HEK293 (cell line): ENCODE results near the gene SRSF4.

Source experiments
- BCL11A ChIP-seq: fragments of 450-650 bp; formaldehyde crosslinking; IDR thresholded peaks from 2 replicates; pipeline ENCODE4 v1.5.1; 2016; ENCODE audit warnings: low read depth, missing biosample characterization, missing genetic modification characterization
- EGR2 ChIP-seq: fragments of 450-650 bp; formaldehyde crosslinking; IDR thresholded peaks from 2 replicates; pipeline ENCODE4 v1.5.1; 2016; ENCODE audit warnings: low read depth, missing biosample characterization, missing genetic modification characterization
- GFI1B ChIP-seq: fragments of 450-650 bp; formaldehyde crosslinking; IDR thresholded peaks from 2 replicates; pipeline ENCODE4 v1.5.1; 2016; ENCODE audit warnings: missing biosample characterization, missing genetic modification characterization
- IKZF3 ChIP-seq: fragments of 450-650 bp; IDR thresholded peaks from 2 replicates; pipeline ENCODE4 v1.5.0; 2018; ENCODE audit warnings: missing biosample characterization, mild to moderate bottlenecking, missing genetic modification characterization, moderate library complexity
- MZF1 ChIP-seq: fragments of 450-650 bp; formaldehyde crosslinking; IDR thresholded peaks from 2 replicates; pipeline ENCODE4 v1.5.1; 2017; ENCODE audit warnings: missing biosample characterization, missing genetic modification characterization, borderline replicate concordance
- PBX3 ChIP-seq: sonication (generic); formaldehyde crosslinking; IDR thresholded peaks from 2 replicates; pipeline ENCODE4 v1.8.1; 2022; ENCODE audit warnings: mild to moderate bottlenecking, moderate library complexity, missing genetic modification reagents
- YY1 ChIP-seq: fragments of 450-650 bp; formaldehyde crosslinking; IDR thresholded peaks from 2 replicates; pipeline ENCODE4 v1.5.1; 2018; ENCODE audit warnings: missing biosample characterization, missing genetic modification characterization
- YY2 ChIP-seq: fragments of 450-650 bp; formaldehyde crosslinking; IDR thresholded peaks from 2 replicates; pipeline ENCODE4 v1.5.1; 2016; ENCODE audit warnings: missing biosample characterization, missing genetic modification characterization
- ZBTB26 ChIP-seq: fragments of 450-650 bp; formaldehyde crosslinking; optimal IDR thresholded peaks from 2 replicates; pipeline ENCODE3; 2016; ENCODE audit warnings: missing biosample characterization, mild to moderate bottlenecking, missing genetic modification characterization
- ZBTB6 ChIP-seq: fragments of 450-650 bp; formaldehyde crosslinking; IDR thresholded peaks from 2 replicates; pipeline ENCODE4 v1.5.1; 2017; ENCODE audit warnings: missing biosample characterization, missing genetic modification characterization
- ZEB2 ChIP-seq: fragments of 450-650 bp; formaldehyde crosslinking; IDR thresholded peaks from 2 replicates; pipeline ENCODE4 v1.5.1; 2016; ENCODE audit warnings: missing biosample characterization, missing genetic modification characterization
- ZNF10 ChIP-seq: fragments of 450-650 bp; formaldehyde crosslinking; IDR thresholded peaks from 2 replicates; pipeline ENCODE4 v1.5.1; 2017; ENCODE audit warnings: missing biosample characterization, missing genetic modification characterization
- ZNF121 ChIP-seq: fragments of 450-650 bp; formaldehyde crosslinking; IDR thresholded peaks from 2 replicates; pipeline ENCODE4 v1.5.1; 2016; ENCODE audit warnings: missing biosample characterization, missing genetic modification characterization
- ZNF133 ChIP-seq: fragments of 450-650 bp; formaldehyde crosslinking; IDR thresholded peaks from 2 replicates; pipeline ENCODE4 v1.5.1; 2016; ENCODE audit warnings: missing biosample characterization, missing genetic modification characterization
- ZNF16 ChIP-seq: fragments of 450-650 bp; formaldehyde crosslinking; IDR thresholded peaks from 2 replicates; pipeline ENCODE4 v1.5.1; 2016; ENCODE audit warnings: low read depth, missing biosample characterization, missing genetic modification characterization
- ZNF169 ChIP-seq: fragments of 450-650 bp; formaldehyde crosslinking; IDR thresholded peaks from 2 replicates; pipeline ENCODE4 v1.5.1; 2016; ENCODE audit warnings: missing biosample characterization, missing genetic modification characterization
- ZNF2 ChIP-seq: fragments of 450-650 bp; formaldehyde crosslinking; IDR thresholded peaks from 2 replicates; pipeline ENCODE4 v1.5.1; 2016; ENCODE audit warnings: missing biosample characterization, missing genetic modification characterization
- ZNF239 ChIP-seq: fragments of 450-650 bp; formaldehyde crosslinking; IDR thresholded peaks from 2 replicates; pipeline ENCODE4 v1.5.1; 2016; ENCODE audit warnings: missing biosample characterization, missing genetic modification characterization
- ZNF274 ChIP-seq, 2 experiments: fragments of 200-500 bp in 1 of 2; fragments of 450-650 bp in 1 of 2; sonication (Bioruptor generic) in 1 of 2; formaldehyde crosslinking in 1 of 2; IDR thresholded peaks; 2 replicates each; pipeline versions ENCODE4 v1.5.1 to v1.6.1; 2014 to 2016; ENCODE audit warnings: borderline replicate concordance in 1 of 2, inconsistent platforms in 1 of 2, low read length in 1 of 2, missing biosample characterization in 1 of 2, missing genetic modification characterization in 1 of 2
- ZNF335 ChIP-seq: fragments of 450-650 bp; formaldehyde crosslinking; conservative IDR thresholded peaks from 2 replicates; pipeline ENCODE4 v1.5.1; 2016; ENCODE audit warnings: missing biosample characterization, missing genetic modification characterization
- ZNF391 ChIP-seq: fragments of 450-650 bp; formaldehyde crosslinking; IDR thresholded peaks from 2 replicates; pipeline ENCODE4 v1.5.1; 2016; ENCODE audit warnings: low read depth, missing biosample characterization, missing genetic modification characterization, borderline replicate concordance
- ZNF398 ChIP-seq: fragments of 450-650 bp; formaldehyde crosslinking; IDR thresholded peaks from 2 replicates; pipeline ENCODE4 v1.5.1; 2017; ENCODE audit warnings: missing biosample characterization, missing genetic modification characterization
- ZNF404 ChIP-seq: fragments of 450-650 bp; formaldehyde crosslinking; IDR thresholded peaks from 2 replicates; pipeline ENCODE4 v1.5.1; 2017; ENCODE audit warnings: missing biosample characterization, missing genetic modification characterization
- ZNF449 ChIP-seq: fragments of 450-650 bp; formaldehyde crosslinking; IDR thresholded peaks from 2 replicates; pipeline ENCODE4 v1.5.1; 2017; ENCODE audit warnings: missing biosample characterization, mild to moderate bottlenecking, missing genetic modification characterization, moderate library complexity
- ZNF580 ChIP-seq: fragments of 450-650 bp; formaldehyde crosslinking; IDR thresholded peaks from 2 replicates; pipeline ENCODE4 v1.5.1; 2016; ENCODE audit warnings: missing biosample characterization, missing genetic modification characterization
- ZNF629 ChIP-seq: fragments of 450-650 bp; formaldehyde crosslinking; IDR thresholded peaks from 2 replicates; pipeline ENCODE4 v1.5.1; 2017; ENCODE audit warnings: missing biosample characterization, missing genetic modification characterization
- ZNF660 ChIP-seq: fragments of 450-650 bp; IDR thresholded peaks from 2 replicates; pipeline ENCODE4 v1.5.1; 2018; ENCODE audit warnings: missing biosample characterization, mild to moderate bottlenecking, missing genetic modification characterization
- ZNF677 ChIP-seq: fragments of 450-650 bp; IDR thresholded peaks from 2 replicates; pipeline ENCODE4 v1.5.0; 2018; ENCODE audit warnings: missing biosample characterization, mild to moderate bottlenecking, missing genetic modification characterization, moderate library complexity
- ZNF791 ChIP-seq: fragments of 450-650 bp; formaldehyde crosslinking; IDR thresholded peaks from 2 replicates; pipeline ENCODE4 v1.5.1; 2016; ENCODE audit warnings: missing biosample characterization, missing genetic modification characterization
- ZSCAN4 ChIP-seq: fragments of 450-650 bp; formaldehyde crosslinking; IDR thresholded peaks from 2 replicates; pipeline ENCODE4 v1.5.1; 2017; ENCODE audit warnings: missing biosample characterization, missing genetic modification characterization

Gene SRSF4

GRCh38 chr1:29181413-29182225 is at the start of gene SRSF4 (continued):
- TF ChIP-seq MZF1 (tag by site-specific recombination) (peak; percentile 42; the same call in 1 of the 2 replicates), GFI1B (peak; percentile 25; the same call in 1 of the 2 replicates), ZNF274 (IDR thresholded peaks at IDR 0.05; ENCODE audit: low read length) (no peak), ZNF274 (tag by site-specific recombination; IDR thresholded peaks at IDR 0.05; ENCODE audit: borderline replicate concordance) (no peak), ZNF660 (tag by site-specific recombination) (peak; percentile 79), BCL11A (tag by site-specific recombination) (peak; percentile 20; the same call in 1 of the 2 replicates), ZNF133 (tag by site-specific recombination) (no peak), ZNF391 (tag by site-specific recombination) (peak; percentile 94; the same call in 1 of the 2 replicates), ZNF398 (peak; percentile 44), ZEB2 (tag by site-specific recombination) (peak; percentile 97), ZNF791 (tag by site-specific recombination) (no peak), ZNF121 (0 out of 2 replicates have a peak, but pooled peaks have one; percentile 48), EGR2 (peak; percentile 46), ZNF239 (tag by site-specific recombination) (no peak; the same call in 1 of the 2 replicates), ZNF16 (tag by site-specific recombination) (0 out of 2 replicates have a peak, but pooled peaks have one; percentile 11), ZNF677 (tag by site-specific recombination) (0 out of 2 replicates have a peak, but pooled peaks have one; percentile 22), ZNF449 (tag by site-specific recombination) (peak; percentile 44; the same call in 1 of the 2 replicates), ZNF10 (tag by site-specific recombination) (0 out of 2 replicates have a peak, but pooled peaks have one; percentile 9), IKZF3 (tag by site-specific recombination) (no peak), ZNF404 (tag by site-specific recombination) (no peak), YY1 (tag by site-specific recombination) (peak; percentile 97), ZNF580 (tag by site-specific recombination) (0 out of 2 replicates have a peak, but pooled peaks have one; percentile 40), ZNF335 (peak; percentile 84), ZNF629 (tag by site-specific recombination) (peak; percentile 76), ZSCAN4 (tag by site-specific recombination) (peak; percentile 60), ZBTB6 (tag by site-specific recombination) (peak; percentile 98), ZNF2 (tag by site-specific recombination) (peak; percentile 59; the same call in 1 of the 2 replicates), YY2 (tag by site-specific recombination) (peak; percentile 96), PBX3 (peak; percentile 93; the same call in 1 of the 2 replicates), ZBTB26 (tag by site-specific recombination) (peak; percentile 100), ZNF169 (tag by site-specific recombination) (no peak)
